ENCODE measurements around the gene TOPBP1.

GRCh38 chr3:133572158-133573053, 89.3 kb downstream of the TOPBP1 start:
- TF ChIP-seq CTCF (IDR thresholded peaks at IDR 0.05; ENCODE audit: borderline replicate concordance, extremely low read depth, low read length, poor library complexity, severe bottlenecking) (no peak), EZH2 (IDR thresholded peaks at IDR 0.05; ENCODE audit: borderline replicate concordance, low read depth, low read length, severe bottlenecking) (no peak)

All from DND-41 (cell line).